HG03378 (cell line): ENCODE results near the gene TMCO4.

Experiments used
- ATAC-seq: cut with Tn5 transposase; IDR thresholded peaks from one replicate; pipeline ENCODE4 v1.9.1; 2021; ENCODE audit warnings: mild to moderate bottlenecking, moderate library complexity; ENCODE audit not compliant: unreplicated experiment

Gene TMCO4

DNA sequence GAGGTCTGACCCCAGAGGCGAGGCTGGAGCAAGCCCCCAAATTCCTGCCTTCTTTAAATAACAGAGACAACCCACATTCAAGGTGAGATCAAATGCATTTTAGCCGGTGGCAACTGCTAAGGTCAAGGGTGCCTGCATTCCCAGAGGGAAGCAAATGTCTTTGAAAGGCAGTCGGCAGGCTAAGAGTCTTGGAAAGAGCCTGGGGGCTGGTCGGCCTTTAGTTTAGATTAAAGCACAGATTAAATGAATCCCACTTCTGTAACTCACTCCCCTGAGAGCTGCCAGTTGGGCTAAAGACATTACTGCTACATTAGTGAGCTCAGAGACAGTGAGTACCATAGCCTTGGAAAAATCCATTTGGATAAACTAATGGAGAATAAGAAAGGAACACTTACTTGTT, 75.8 kb downstream of the TMCO4 start:
- no peak for ATAC-seq

- no peak for ATAC-seq
Observed at GRCh38 chr1:19720973-19721372, 78.7 kb downstream of the TMCO4 start.

DNA sequence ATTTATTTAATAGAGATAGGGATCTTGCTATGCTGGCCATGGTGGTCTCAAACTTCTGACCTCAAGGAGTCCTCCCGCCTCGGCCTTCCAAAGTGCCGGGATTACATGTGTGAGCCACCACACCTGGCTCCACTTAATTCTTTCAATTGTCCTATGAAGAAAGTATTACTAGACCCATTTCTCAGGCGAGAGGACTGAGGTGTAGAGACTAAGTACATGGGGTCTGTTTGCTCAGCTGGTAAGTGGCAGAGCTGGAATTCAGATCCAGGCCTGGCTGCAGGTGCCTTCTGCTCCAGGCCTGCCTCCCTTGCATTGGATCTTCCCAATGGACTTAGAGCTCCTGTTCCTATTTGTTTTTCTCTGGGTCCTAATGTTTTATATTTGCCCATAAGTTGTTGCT, 79.5 kb downstream of the TMCO4 start:
- ATAC-seq, result no peak

GRCh38 chr1:19717467-19717866, 82.2 kb downstream of the TMCO4 start:
- ATAC-seq, result no peak

DNA sequence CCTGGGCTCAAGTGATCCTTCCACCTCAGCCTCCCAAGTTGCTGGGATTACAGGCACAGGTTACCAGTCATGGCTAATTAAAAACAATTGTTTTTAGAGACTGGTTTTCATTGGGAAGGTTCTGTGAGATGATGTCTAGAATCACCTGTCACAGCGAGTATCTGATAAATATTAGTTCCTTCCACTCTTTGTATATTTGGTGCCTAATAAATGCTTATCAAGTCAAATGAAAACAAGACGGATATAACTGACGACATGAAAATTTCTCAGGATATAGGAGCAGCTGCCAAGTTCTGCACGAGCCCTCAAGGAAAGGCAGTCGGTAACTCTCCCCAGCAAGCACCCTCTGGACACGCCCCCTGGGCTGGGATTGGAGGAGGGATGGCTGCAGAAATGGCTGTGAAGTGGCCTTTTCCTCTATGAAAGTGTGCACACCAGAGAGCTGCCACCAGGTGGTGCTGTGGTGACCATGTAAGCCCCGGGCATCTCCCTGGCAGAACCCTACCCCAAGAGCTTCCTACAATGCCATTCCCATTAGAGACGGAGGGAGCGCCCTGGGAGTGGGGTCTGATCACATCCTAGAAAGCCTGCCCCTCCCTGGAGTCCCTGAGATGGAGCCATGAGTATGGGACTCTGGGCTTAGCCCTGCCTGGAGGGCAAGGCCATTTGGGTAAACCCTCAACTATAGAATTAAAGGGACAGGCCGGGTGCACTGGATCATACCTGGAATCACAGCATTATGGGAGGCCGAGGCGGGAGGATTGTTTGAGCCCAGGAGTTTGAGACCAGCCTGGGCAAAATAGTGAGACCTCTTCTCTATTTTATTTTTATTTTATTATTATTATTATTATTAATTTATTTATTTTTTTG, 84.1 kb downstream of the TMCO4 start:
- peak; percentile 48 for ATAC-seq

DNA sequence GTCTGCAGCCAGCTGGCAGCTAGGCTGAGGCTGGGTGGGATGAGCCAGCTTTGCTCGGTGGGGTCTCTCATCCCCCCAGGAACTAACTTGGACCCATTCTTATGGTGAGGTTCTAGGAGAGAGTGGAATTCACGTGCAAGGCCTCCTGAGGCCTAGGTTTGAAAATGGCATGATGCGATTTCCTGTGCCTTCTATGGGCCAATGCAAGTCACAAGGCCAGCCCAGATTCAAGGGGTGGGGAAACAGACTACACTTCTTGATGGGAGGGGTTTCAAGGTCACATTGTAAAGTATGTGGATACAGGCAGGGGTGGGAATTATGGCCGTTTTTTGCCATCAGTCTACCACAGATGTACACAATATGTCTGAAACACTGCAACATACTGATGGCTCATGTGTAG, 86.8 kb downstream of the TMCO4 start:
- ATAC-seq, result no peak

DNA sequence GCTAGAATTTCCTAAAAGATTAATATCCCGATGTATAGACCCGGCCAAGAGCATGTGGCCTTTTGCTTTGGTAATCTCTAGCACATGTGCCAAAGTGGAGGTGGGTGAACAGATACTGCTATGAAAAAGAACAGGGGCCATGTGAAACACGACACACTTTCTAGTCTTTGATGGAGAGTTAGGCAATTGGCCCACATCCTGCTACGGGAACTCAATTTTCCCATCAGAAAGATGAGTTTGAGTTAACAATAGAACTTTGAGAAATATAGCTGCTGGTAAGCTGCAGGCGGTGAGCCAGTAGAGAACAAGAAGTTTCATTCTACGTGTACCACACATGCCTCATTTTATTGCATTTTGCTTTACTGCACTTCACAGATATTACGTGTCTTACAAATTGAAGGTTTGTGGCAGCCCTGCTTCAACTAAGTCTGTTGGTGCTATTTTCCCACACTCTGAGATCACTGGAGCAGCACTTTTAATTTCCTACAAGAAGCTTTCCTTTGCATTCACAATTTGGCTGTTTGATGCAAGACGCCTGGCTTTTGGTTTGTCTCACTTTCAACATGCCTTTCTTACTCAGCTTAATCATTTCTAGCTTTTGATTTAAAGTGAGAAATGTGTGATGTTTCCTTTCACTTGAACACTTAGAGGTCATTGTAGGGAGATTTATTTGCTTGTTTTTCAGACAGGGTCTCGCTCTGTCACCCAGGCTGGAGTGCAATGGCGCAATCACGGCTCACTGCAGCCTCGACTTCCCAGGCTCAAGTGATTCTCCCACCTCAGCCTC, 88.7 kb downstream of the TMCO4 start:
- ATAC-seq, result peak; percentile 56

DNA sequence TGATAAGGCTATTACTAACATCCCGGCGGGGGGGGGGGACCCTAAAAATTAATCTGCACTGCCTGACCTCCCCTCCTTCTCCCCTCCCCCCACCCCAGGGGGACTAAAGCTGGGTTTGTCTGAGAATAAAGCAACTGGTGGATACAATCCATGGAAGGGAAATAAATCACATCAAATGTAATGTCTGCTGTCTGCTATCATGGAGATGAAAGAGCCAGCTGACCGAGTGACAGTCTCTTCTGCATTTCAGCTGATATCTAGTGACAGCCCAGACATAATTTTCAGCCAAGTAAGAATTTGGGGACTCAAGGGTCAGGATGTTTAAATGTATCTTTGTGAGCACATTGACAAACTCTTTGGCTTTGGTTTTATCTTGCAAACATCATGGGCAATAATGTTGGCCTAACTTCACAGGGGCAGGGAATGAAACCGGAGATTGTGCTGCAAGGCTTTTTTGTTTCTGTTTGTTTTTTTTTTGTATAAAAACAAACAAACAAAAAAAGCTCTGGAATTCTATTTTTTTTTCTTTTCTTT, 90.4 kb downstream of the TMCO4 start:
- no peak for ATAC-seq

GRCh38 chr1:19708567-19709110, 91.1 kb downstream of the TMCO4 start:
- ATAC-seq, result no peak

DNA sequence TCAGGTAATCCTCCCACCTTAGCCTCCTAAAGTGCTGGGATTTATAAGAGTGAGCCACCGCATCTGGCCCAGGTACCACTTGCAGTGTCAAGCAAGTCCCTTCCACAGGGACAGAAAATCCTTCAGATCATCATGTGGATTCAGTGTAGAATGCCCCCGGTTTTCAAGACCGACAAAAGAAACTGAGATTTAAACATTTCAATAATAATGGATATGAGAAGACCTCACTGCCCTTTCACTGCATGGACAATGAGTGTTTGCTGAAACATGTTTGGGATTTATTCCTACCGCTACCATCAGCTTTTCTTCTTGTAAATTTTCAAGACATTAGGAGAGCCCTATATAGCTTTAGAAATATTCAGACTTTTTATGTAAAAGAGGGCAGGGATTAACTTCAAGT, 93.6 kb downstream of the TMCO4 start:
- ATAC-seq, result no peak

- no peak for ATAC-seq
Observed at GRCh38 chr1:19705464-19705863, 94.3 kb downstream of the TMCO4 start.

- no peak for ATAC-seq
Observed at GRCh38 chr1:19704247-19705113, 95.2 kb downstream of the TMCO4 start.

GRCh38 chr1:19703280-19703679, 96.4 kb downstream of the TMCO4 start:
- ATAC-seq, result no peak

DNA sequence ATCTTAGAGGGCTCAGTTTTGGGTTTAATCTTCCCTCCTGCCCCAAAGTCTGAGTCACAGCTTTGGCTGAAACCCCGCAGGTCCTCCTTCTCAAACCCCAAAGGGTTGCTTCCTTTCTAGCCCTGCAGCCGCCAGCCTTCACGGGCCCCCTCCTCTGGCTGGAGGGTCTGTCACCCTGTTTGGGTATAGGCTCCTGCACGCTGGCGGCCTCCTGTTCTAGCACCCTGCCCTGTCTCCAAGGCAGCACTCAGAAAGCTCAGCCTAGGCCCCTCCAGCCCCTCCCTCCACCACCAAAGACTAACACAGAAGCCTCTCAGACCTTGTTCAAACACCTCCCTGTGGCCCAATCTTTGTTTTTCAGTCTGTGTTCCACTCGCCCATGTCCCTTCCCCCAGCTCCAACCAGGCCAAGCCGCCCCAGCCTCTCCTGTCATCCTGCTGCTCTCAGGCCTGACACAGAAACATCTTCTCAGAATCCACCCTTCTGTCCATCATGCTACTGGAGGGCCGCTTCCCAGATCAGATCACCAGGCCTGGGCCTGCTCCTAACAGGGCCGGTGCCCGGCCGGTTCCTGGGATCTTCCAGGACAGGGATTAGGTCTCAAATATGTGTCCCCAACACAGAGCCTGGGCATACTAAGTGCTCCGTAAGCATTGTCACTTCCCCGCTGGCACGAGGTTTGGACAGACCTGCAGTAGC, 99.5 kb downstream of the TMCO4 start:
- no peak for ATAC-seq

DNA sequence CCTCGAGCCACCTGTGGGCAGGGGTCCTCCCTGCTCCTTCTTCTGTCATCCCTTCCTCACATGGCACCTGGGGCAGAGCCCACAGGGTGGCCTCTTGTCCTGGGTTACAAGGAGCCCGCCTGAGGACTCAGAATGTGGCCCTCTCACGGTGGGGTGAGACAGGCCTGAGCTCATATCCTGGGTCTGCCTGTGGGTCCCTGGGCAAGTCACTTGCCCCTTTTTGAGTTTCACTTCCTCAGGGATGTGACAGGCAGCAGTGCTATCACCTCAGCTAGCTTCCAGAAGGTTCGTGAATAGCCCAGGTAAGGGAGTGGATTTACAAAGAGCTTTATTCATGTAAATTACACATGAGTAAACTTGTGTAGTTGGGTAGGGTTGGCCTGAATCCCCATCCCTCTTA, 101.5 kb downstream of the TMCO4 start:
- ATAC-seq, result no peak

DNA sequence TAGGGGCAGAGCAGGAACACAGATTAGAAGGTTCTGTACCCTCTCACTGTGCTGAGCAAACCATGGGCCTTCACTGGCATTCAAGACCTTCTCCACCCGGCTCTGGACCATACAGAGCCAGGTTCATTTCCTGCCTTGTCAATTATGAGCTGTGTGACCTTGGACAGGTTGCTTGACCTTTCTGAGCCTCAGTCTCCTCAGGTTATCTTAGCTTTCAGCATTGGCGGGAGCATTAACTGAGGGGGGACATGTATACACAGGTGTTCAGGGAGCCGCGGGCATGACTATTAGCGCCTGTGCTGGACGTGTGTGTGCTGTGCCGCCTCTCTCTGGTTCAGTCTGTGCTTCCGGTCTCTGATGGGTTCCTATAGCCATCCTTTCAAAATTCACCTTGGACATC, 102.9 kb downstream of the TMCO4 start:
- no peak for ATAC-seq

DNA sequence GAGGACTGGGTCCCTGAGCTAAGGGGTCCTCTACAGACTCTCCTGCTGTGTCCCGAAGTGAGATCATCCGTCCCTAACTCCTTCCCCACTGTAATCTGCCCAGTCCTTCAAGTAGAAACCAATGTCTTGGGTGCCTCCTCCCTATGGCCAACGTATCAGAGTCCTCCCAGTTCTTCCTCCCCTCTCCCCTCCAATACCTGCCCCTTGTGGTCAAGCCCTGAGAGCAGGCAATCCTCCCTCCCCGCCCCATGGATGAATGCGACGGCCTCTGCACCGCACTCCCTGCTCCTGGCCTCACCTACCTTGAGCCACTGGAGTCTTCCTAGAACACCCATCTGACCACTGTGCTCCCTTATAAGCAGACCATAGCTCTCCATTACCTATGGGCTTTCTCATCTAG, 103.9 kb downstream of the TMCO4 start:
- no peak for ATAC-seq

GRCh38 chr1:19694298-19694697, 105.4 kb downstream of the TMCO4 start:
- ATAC-seq, result no peak

DNA sequence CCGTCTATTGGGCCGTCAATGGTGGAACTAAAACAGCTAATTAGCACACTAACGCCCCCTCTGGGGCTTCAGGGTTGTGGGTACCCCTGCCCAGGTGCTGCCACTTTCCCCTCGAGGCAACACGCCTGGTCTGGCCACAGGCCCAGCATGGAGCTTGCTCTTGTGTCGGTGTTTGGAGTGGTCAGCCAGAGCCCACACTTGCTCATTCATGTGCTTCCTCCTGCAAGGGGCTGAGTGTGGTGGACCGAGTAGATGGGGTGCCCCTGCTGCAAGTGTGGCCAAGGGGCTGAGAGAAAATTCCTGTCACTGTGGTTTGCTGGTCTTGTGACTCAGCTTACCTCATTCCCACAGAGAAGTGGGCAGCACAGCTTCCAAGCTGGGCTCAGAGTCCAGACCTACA, 109.4 kb downstream of the TMCO4 start:
- ATAC-seq, result no peak

- no peak for ATAC-seq
Observed at GRCh38 chr1:19689856-19690255, 109.9 kb downstream of the TMCO4 start.
